Activated CD4-positive, alpha-beta T cell treated with anti-CD3 and anti-CD28 coated beads, Interleukin-2, amount 10 ng/mL, durations not matched to agents 7 days and 5 days (primary cell): ENCODE measurements around the gene S100A4. TPM values are rescaled to one million over a fixed set of nuclear protein-coding genes. Genes with fewer than 3 reads are reported as not detected.
"Not testable (repeated sequence)": the region's sequence is repeated elsewhere in the genome, so short reads cannot be mapped to it uniquely, and the experiment has no call there.

Source experiments
- CTCF ChIA-PET: fragments of 350-600 bp; sonication (Branson Sonifier 250); formaldehyde crosslinking; loops from one replicate; lab custom pipeline; 2021; ENCODE audit warnings: antibody characterized with exemption; lab: Charles Lee
- POLR2A ChIA-PET: fragments of 350-600 bp; sonication (Branson Sonifier 250); formaldehyde crosslinking; loops from one replicate; lab custom pipeline; 2021; ENCODE audit warnings: antibody characterized with exemption; lab: Charles Lee
- DNase-seq: peaks from one replicate; pipeline ENCODE4 v3.0.0-alpha.2; 2020
- H3K27ac Mint-ChIP-seq: one replicate; pipeline ENCODE4 v1.8.0; 2021; ENCODE audit warnings: mild to moderate bottlenecking, moderate library complexity, mixed read lengths
- H3K27me3 Mint-ChIP-seq: one replicate; pipeline ENCODE4 v1.8.0; 2021; ENCODE audit warnings: mixed read lengths
- H3K36me3 Mint-ChIP-seq: one replicate; pipeline ENCODE4 v1.8.0; 2021; ENCODE audit warnings: low read depth, mixed read lengths
- H3K4me1 Mint-ChIP-seq: one replicate; pipeline ENCODE4 v1.8.0; 2021; ENCODE audit warnings: mixed read lengths
- H3K4me3 Mint-ChIP-seq: one replicate; pipeline ENCODE4 v1.8.0; 2021; ENCODE audit warnings: mild to moderate bottlenecking, moderate library complexity, mixed read lengths
- H3K9me3 Mint-ChIP-seq: one replicate; pipeline ENCODE4 v1.8.0; 2021; ENCODE audit warnings: mixed read lengths
- total RNA-seq, 2 experiments: library from RNA; stranded (reverse); gene quantifications; one replicate each; pipeline ENCODE4 v1.2.3, GENCODE V29; 2021

Gene S100A4
- total RNA-seq, 2 experiments from 2014 or later: 678 to 905 TPM

DNA sequence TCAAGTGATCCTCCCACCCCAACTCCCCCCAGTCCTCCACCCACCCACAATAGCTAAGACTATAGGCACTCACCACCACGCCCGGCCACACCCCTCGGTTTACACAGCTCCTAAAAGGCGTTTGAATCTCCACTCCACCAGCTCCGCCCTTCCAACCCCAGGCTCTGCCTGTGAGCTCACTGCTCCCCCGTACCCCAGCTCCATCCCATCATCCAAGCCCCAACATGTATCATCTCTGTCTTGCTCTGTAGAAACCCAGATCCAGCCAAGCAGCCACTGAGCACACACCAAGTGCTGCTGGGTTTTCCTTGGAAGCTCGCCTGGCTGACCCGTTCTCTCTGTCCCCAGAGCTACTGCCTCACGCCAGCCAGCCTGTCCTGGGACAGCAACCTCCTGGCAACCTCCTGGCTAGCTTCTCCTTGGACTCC, 32.0 kb upstream of the S100A4 start:
- H3K4me1 Mint-ChIP-seq: peaks cover 15% of the 10 kb centered on the region
- H3K27me3 Mint-ChIP-seq: peaks cover 30% of the 10 kb centered on the region
- H3K36me3 Mint-ChIP-seq: no peaks in the 10 kb centered on the region
- H3K4me3 Mint-ChIP-seq: no peak overlapping the region
- H3K27ac Mint-ChIP-seq: no peak overlapping the region
- no peaks in the 10 kb centered on the region for H3K9me3 Mint-ChIP-seq
- ChIA-PET POLR2A (no interaction called here), CTCF (interaction anchor here (0.6 to 2.8 kb wide), 6 partner anchors 9 to 56 kb away, joined by 3 to 13 read pairs (median 4); partner anchors contain the start of gene CHTOP)
- DNase-seq: no peak

DNA sequence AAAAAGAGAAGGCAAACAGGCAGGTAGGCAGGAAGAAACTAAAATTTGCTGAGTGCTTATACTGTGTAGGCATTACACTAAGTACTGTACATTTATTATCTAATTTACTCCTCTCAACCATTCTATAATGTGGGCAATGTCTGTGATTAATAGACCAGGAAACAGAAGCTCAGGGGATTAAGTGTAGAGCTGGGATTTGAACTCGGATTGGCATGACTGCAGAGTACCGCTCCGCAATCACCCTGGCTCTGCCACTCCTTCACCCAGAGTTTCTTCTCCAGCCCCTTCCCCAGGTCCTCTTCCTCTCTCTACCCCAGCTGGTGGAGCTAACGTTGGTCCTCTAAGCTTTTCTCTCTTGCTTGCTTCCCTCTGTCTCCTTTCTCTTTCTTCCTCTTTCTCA, 31.5 kb upstream of the S100A4 start:
- CTCF ChIA-PET: interaction anchor here (0.6 to 2.8 kb wide), 5 partner anchors 9 to 57 kb away, joined by 3 to 13 read pairs (median 4); partner anchors contain the start of gene CHTOP
- Mint-ChIP-seq H3K4me3 (no peak overlapping the region), H3K4me1 (peaks cover 19% of the 10 kb centered on the region), H3K9me3 (no peaks in the 10 kb centered on the region), H3K27me3 (peaks cover 30% of the 10 kb centered on the region), H3K36me3 (no peaks in the 10 kb centered on the region), H3K27ac (no peak overlapping the region)
- DNase-seq: no peak
- POLR2A ChIA-PET: no interaction called here

DNA sequence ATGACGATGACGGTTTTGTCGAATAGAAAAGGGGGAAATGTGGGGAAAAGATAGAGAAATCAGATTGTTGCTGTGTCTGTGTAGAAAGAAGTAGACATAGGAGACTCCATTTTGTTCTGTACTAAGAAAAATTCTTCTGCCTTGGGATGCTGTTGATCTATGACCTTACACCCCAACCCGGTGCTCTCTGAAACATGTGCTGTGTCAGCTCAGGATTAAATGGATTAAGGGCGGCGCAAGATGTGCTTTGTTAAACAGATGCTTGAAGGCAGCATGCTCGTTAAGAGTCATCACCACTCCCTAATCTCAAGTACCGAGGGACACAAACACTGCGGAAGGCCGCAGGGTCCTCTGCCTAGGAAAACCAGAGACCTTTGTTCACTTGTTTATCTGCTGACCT, 29.9 kb upstream of the S100A4 start:
- CTCF ChIA-PET: interaction anchor here (2.8 kb wide), 1 partner anchor 43 kb away, joined by 13 read pairs; no protein-coding TSS in a partner anchor
- peaks cover 25% of the 10 kb centered on the region for H3K4me1 Mint-ChIP-seq
- H3K27me3 Mint-ChIP-seq: peaks cover 30% of the 10 kb centered on the region
- DNase-seq, H3K36me3 Mint-ChIP-seq, H3K27ac Mint-ChIP-seq, H3K9me3 Mint-ChIP-seq, POLR2A ChIA-PET, H3K4me3 Mint-ChIP-seq: not testable (repeated sequence)

DNA sequence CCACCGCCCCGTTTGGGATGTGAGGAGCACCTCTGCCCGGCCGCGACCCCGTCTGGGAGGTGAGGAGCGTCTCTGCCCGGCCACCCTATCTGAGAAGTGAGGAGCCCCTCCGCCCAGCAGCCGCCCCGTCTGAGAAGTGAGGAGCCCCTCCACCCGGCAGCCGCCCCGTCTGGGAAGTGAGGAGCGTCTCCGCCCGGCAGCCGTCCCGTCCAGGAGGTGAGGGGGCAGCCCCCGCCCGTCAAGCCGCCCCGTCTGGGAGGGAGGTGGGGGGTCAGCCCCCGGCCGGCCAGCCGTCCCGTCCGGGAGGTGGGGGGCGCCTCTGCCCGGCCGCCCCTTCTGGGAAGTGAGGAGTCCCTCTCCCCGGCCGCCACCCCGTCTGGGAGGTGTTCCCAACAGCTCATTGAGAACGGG, 29.5 kb upstream of the S100A4 start:
- CTCF ChIA-PET, H3K27ac Mint-ChIP-seq, H3K9me3 Mint-ChIP-seq, H3K4me3 Mint-ChIP-seq, POLR2A ChIA-PET, H3K36me3 Mint-ChIP-seq, DNase-seq: not testable (repeated sequence)
- H3K27me3 Mint-ChIP-seq: peaks cover 30% of the 10 kb centered on the region
- H3K4me1 Mint-ChIP-seq: peaks cover 25% of the 10 kb centered on the region

DNA sequence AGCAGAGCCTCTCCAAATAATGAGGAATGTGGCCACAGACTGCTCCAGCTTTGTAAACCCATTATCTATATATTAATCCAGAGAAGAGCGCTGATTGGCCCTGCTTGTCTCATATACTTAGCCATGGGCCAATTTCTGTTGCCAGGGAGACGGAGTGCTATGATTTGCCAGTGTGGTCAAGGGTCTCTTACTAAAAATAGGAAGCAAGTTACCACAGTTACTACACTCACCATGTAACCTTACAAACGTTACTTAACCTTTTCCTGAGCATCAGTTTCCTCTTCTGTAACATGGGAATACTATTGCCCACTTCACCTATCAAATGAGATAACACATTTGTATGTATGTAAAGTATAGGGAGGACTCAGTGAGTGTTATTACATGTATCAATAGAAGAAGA, 27.7 kb upstream of the S100A4 start:
- Mint-ChIP-seq H3K27ac (no peak overlapping the region), H3K4me1 (peaks cover 34% of the 10 kb centered on the region), H3K4me3 (no peak overlapping the region), H3K9me3 (no peaks in the 10 kb centered on the region), H3K27me3 (peaks cover 19% of the 10 kb centered on the region), H3K36me3 (no peaks in the 10 kb centered on the region)
- ChIA-PET POLR2A (no interaction called here), CTCF (interaction anchor here (0.7 to 6.7 kb wide), 13 partner anchors 8 to 75 kb away, joined by 3 to 99 read pairs (median 7); partner anchors contain the start of genes S100A14, S100A5 and S100A6)
- no peak for DNase-seq

DNA sequence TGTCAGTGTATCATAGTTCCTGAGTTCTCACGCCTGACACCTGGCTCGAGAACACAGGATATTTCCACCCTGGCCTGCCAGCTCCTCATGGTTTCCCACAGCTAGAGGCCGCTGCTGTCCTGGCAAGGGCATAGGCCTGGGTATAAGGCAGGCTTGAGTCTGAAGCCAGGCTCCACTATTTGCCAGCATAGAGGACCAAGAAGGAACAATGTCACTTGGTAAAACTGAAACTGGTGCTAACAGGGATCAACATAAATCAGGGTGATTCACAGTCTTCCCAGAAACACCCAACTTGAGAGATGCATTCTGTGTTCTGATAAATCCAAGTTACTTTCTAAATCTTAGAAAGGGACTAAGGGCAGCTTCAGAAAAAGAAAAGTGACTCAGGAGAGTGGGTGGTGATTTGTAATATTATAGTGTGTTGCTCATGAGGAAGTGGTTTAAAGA, 27.0 kb upstream of the S100A4 start:
- ChIA-PET POLR2A (no interaction called here), CTCF (interaction anchor here (0.7 to 6.7 kb wide), 19 partner anchors 9 to 140 kb away, joined by 3 to 99 read pairs (median 4); partner anchors contain the start of genes S100A14, S100A5 and S100A6)
- Mint-ChIP-seq H3K9me3 (no peaks in the 10 kb centered on the region), H3K27ac (peak overlapping the region; percentile 32), H3K4me1 (peaks cover 38% of the 10 kb centered on the region), H3K36me3 (no peaks in the 10 kb centered on the region), H3K4me3 (no peak overlapping the region), H3K27me3 (peaks cover 11% of the 10 kb centered on the region)
- peak; percentile 68 for DNase-seq

DNA sequence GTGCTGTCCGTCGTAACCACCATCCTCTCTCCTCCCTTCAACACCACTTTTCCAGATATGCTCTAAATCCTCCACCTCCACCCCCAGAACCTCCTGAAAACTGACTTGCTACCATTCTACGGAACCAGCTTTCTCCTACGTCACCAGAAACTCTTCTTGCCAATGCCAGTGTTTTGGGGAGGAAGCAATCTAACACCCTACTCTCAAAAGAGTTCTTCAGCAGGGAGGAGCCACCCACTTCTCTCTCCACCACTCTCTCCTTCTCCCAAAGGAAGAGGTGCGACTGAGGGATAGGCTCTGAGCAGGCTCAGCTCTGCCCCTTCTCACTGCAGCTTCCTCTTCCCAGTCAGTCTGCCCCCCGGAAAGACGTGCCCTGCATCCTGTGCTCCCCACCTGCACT, 26.1 kb upstream of the S100A4 start:
- Mint-ChIP-seq H3K27me3 (peaks cover 4% of the 10 kb centered on the region), H3K9me3 (no peaks in the 10 kb centered on the region), H3K27ac (no peak overlapping the region), H3K4me1 (peaks cover 41% of the 10 kb centered on the region), H3K36me3 (no peaks in the 10 kb centered on the region), H3K4me3 (no peak overlapping the region)
- CTCF ChIA-PET: interaction anchor here (0.7 to 6.7 kb wide), 15 partner anchors 8 to 178 kb away, joined by 3 to 99 read pairs (median 4); partner anchors contain the start of genes S100A14 and S100A6
- POLR2A ChIA-PET: no interaction called here
- no peak for DNase-seq

DNA sequence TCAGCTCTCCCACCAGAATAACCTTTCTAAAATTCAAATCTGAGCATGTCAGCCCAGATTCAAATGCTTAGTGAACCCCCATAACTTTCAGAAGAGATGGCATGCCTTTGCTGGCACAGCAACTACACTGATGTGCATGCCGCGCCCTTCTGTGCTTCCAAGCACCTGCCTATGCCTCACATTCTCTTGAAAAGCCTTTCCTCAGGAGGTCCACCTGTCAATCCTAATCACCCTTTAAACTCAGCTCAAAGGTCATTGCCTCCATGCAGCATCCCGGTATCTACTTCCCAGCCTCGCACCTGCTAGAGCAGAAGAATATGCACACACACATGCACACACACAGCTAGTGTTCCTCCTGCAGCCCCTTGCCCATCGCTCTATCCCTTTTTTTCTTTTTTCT, 25.3 kb upstream of the S100A4 start:
- no peak for DNase-seq
- Mint-ChIP-seq H3K9me3 (no peaks in the 10 kb centered on the region), H3K27ac (peak overlapping the region; percentile 77), H3K27me3 (no peaks in the 10 kb centered on the region), H3K4me3 (no peak overlapping the region), H3K36me3 (no peaks in the 10 kb centered on the region), H3K4me1 (peaks cover 48% of the 10 kb centered on the region)
- ChIA-PET POLR2A (no interaction called here), CTCF (interaction anchor here (0.7 to 6.7 kb wide), 7 partner anchors 19 to 178 kb away, joined by 3 to 99 read pairs (median 4); partner anchors contain the start of genes S100A5 and S100A6)

DNA sequence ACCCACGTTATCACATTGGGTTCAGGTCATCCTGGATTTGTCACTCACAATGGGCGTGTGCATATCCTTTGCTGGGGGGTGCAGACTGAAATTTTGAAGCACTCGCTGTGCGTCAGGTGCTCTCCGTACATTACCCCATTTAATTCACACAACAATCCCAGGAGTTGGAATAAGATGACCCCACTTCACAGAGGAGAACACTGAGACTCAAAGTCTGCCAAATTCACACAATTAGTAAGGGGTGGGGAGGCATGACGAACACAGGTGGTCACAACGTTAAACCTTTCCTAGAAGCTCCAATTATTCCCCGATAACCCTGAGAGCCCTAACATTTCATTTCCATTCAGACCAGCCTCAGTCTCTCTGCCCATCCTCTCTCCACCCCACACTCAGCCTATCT, 23.9 kb upstream of the S100A4 start:
- Mint-ChIP-seq H3K27me3 (no peaks in the 10 kb centered on the region), H3K27ac (peak overlapping the region; percentile 43), H3K36me3 (no peaks in the 10 kb centered on the region), H3K4me3 (no peak overlapping the region), H3K4me1 (peaks cover 55% of the 10 kb centered on the region), H3K9me3 (no peaks in the 10 kb centered on the region)
- DNase-seq: no peak
- POLR2A ChIA-PET: no interaction called here
- CTCF ChIA-PET: interaction anchor here (1.2 to 6.7 kb wide), 7 partner anchors 9 to 49 kb away, joined by 3 to 99 read pairs (median 11); partner anchors contain the start of genes S100A4 and S100A6

DNA sequence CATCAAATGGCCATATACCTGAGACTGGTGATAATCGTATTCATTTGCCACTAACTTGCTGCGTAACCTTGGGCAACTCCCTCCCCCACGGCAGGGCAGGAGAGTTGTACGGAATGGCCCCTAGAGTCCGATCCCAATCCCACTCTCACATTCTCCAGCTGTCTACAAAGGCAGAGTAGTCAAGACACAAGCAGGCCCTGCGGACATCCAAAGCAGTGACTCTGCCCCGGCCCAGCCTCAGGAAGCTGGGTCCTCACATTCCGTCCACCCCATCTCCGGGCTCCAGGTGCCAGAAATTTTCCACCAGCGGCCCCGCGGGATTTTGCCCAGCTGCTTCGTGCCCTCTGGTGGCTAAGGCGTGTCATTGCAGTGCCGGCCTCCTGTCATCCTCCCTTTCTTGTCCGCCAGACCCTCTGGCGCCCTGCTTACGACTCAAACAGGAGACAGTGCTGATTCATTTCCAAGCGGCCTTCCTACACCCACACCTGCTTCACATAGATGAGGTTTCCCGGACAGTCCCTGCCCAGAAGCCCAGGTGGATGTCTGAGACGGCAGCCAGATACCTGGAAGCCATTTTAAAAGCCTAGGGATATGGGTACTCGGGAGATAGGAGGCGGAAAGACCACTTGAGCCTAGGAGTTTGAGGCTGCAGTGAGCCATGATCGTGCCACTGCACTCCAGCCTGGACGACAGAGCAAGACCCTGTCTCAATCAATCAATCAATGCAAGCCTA, 22.9 kb upstream of the S100A4 start:
- Mint-ChIP-seq H3K27me3 (no peaks in the 10 kb centered on the region), H3K4me3 (peak overlapping the region; percentile 60), H3K36me3 (no peaks in the 10 kb centered on the region), H3K9me3 (no peaks in the 10 kb centered on the region), H3K27ac (peak overlapping the region; percentile 85), H3K4me1 (peaks cover 55% of the 10 kb centered on the region)
- DNase-seq: peak; percentile 86
- CTCF ChIA-PET: interaction anchor here (0.5 to 6.7 kb wide), 29 partner anchors 10 to 759 kb away, joined by 3 to 99 read pairs (median 4); partner anchors contain the start of genes CHTOP, S100A13, S100A3 and S100A4
- POLR2A ChIA-PET: interaction anchor here (1.6 to 1.7 kb wide), 2 partner anchors 23 to 36 kb away, joined by 3 to 6 read pairs; partner anchors contain the start of gene S100A4

DNA sequence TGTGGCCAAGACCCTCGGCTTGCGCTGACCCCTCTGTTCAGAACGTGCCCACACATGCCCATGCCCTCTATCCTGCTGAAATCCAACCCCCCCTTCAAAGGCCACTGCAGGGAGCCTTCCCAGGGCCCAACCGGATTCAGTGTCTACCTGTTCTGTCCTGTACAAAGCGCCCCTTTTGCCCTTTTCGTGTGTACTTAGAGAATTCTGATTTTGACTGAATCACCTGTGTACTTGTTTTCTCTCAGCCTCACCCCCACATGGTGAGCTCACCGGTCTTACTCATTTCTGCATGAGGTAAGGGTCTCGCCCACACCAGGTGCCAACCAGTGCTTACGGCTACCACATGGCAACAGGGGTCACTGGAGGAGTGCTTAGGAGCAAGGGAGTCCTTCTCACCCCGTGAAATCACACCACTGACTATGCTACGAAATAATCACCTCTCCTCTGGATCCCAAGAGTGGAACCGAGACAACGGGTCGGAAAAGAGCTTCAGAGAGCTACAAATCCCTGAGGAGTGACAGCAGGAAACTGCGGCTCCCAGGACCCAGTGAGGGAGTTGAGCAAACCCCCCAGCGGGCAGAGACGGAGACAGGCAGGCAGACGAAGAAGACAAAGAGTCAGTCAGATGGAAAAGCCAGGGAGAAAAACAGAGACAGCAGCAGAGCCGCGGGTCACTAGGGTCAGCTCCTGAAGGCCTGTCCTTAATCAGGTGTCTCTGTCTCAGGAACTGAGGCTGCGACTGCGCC, 22.2 kb upstream of the S100A4 start:
- H3K4me3 Mint-ChIP-seq: no peak overlapping the region
- no peaks in the 10 kb centered on the region for H3K9me3 Mint-ChIP-seq
- CTCF ChIA-PET: interaction anchor here (0.5 to 6.7 kb wide), 27 partner anchors 10 to 759 kb away, joined by 3 to 99 read pairs (median 4); partner anchors contain the start of genes CHTOP, S100A13, S100A3 and S100A4
- H3K36me3 Mint-ChIP-seq: no peaks in the 10 kb centered on the region
- H3K27me3 Mint-ChIP-seq: no peaks in the 10 kb centered on the region
- POLR2A ChIA-PET: interaction anchor here (1.6 to 1.7 kb wide), 2 partner anchors 23 to 35 kb away, joined by 3 to 6 read pairs; partner anchors contain the start of gene S100A4
- peak overlapping the region; percentile 84 for H3K27ac Mint-ChIP-seq
- DNase-seq: no peak
- H3K4me1 Mint-ChIP-seq: peaks cover 49% of the 10 kb centered on the region
